ENCODE data around the gene LRRC55.

DNA sequence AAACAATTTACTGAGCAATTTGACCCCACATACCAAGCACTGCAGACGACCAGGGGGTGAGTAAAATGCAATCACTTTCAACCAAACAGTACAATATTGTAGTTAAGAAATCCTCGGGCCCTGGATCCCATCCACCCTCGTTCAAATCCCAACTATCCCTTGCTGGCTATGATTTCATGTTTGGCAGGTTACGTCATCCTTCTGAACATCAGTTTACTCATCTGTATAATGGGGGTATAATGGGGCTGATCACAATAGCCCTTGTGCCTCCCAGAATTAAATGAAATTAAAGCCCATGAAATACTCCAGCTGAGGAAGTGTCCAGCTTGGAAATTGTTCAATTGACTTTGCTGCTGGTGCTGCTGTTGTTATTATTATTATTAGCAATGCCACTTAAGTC is 34.7 kb downstream of the LRRC55 start:
- no peak for TF ChIP-seq POLR2A (IDR thresholded peaks at IDR 0.05; ENCODE audit: low read depth)
- TF ChIP-seq, protein P1, sequence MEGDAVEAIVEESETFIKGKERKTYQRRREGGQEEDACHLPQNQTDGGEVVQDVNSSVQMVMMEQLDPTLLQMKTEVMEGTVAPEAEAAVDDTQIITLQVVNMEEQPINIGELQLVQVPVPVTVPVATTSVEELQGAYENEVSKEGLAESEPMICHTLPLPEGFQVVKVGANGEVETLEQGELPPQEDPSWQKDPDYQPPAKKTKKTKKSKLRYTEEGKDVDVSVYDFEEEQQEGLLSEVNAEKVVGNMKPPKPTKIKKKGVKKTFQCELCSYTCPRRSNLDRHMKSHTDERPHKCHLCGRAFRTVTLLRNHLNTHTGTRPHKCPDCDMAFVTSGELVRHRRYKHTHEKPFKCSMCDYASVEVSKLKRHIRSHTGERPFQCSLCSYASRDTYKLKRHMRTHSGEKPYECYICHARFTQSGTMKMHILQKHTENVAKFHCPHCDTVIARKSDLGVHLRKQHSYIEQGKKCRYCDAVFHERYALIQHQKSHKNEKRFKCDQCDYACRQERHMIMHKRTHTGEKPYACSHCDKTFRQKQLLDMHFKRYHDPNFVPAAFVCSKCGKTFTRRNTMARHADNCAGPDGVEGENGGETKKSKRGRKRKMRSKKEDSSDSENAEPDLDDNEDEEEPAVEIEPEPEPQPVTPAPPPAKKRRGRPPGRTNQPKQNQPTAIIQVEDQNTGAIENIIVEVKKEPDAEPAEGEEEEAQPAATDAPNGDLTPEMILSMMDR (IDR thresholded peaks at IDR 0.05): no peak

Data from esophagus muscularis mucosa (tissue), 3 donors.